GM12878 (cell line): ENCODE results near the gene F13A1. TPM values are rescaled to one million over a fixed set of nuclear protein-coding genes. Genes with fewer than 3 reads are reported as not detected.
A peak's percentile ranks its signal among the peaks of the same experiment; 100 is the strongest.

ENCODE experiments used
- ATF7 ChIP-seq: fragments of 450-650 bp; IDR thresholded peaks from 2 replicates; pipeline ENCODE4 v1.6.1; 2016; ENCODE audit warnings: low read depth, mild to moderate bottlenecking
- BCLAF1 ChIP-seq: fragments of 450-650 bp; IDR thresholded peaks from 2 replicates; pipeline ENCODE4 v1.6.1; 2017; ENCODE audit warnings: antibody characterized with exemption, mild to moderate bottlenecking, moderate library complexity
- CBX3 ChIP-seq: fragments of 200-600 bp; sonication (generic); IDR thresholded peaks from 2 replicates; pipeline ENCODE4 v1.6.1; 2016; ENCODE audit warnings: low read depth, borderline replicate concordance
- CBX5 ChIP-seq: sonication (generic); IDR thresholded peaks from 2 replicates; pipeline ENCODE4 v1.6.1; 2016; ENCODE audit warnings: low read depth, moderate library complexity, mild to moderate bottlenecking, inconsistent platforms
- CHD1 ChIP-seq: IDR thresholded peaks from 2 replicates; pipeline ENCODE4 v1.6.1; 2012; ENCODE audit warnings: low read depth, low read length, improper control_type of control experiment
- CREB1 ChIP-seq: IDR thresholded peaks from 2 replicates; pipeline ENCODE4 v1.6.1; 2012; ENCODE audit warnings: low read depth, mild to moderate bottlenecking, inconsistent platforms
- E2F8 ChIP-seq: fragments of 450-650 bp; IDR thresholded peaks from 2 replicates; pipeline ENCODE4 v1.6.1; 2018; ENCODE audit warnings: mild to moderate bottlenecking, low read depth, moderate library complexity; ENCODE audit not compliant: partially characterized antibody
- FOXK2 ChIP-seq: fragments of 450-650 bp; IDR thresholded peaks from 2 replicates; pipeline ENCODE4 v1.6.1; 2017; ENCODE audit warnings: mild to moderate bottlenecking, moderate library complexity
- FOXM1 ChIP-seq: IDR thresholded peaks from 2 replicates; pipeline ENCODE4 v1.6.1; 2012; ENCODE audit warnings: low read depth, mild to moderate bottlenecking, inconsistent platforms, low read length, moderate library complexity
- GABPA ChIP-seq: IDR thresholded peaks from 2 replicates; pipeline ENCODE4 v1.6.1; 2014; ENCODE audit warnings: antibody characterized with exemption, low read depth, mild to moderate bottlenecking, inconsistent platforms
- IRF4 ChIP-seq: IDR thresholded peaks from 2 replicates; pipeline ENCODE4 v1.6.1; 2011; ENCODE audit warnings: low read depth, low read length
- JUND ChIP-seq: IDR thresholded peaks from 2 replicates; pipeline ENCODE4 v1.6.1; 2012; ENCODE audit warnings: low read depth, mild to moderate bottlenecking, low read length, improper control_type of control experiment, moderate library complexity
- KLF5 ChIP-seq: fragments of 450-650 bp; IDR thresholded peaks from 2 replicates; pipeline ENCODE4 v1.6.1; 2014; ENCODE audit warnings: mild to moderate bottlenecking; ENCODE audit not compliant: partially characterized antibody
- MEF2B ChIP-seq: fragments of 450-650 bp; IDR thresholded peaks from 2 replicates; pipeline ENCODE4 v1.6.1; 2018; ENCODE audit warnings: mild to moderate bottlenecking, moderate library complexity; ENCODE audit not compliant: partially characterized antibody, poor library complexity, severe bottlenecking
- MTA2 ChIP-seq: fragments of 450-650 bp; IDR thresholded peaks from 2 replicates; pipeline ENCODE4 v1.6.1; 2016; ENCODE audit warnings: low read depth, mild to moderate bottlenecking, moderate library complexity
- MYC ChIP-seq: IDR thresholded peaks from 2 replicates; pipeline ENCODE4 v1.6.1; 2011; ENCODE audit warnings: mild to moderate bottlenecking, low read length, moderate library complexity, inconsistent platforms; ENCODE audit not compliant: insufficient read depth, insufficient replicate concordance, insufficient read length, severe bottlenecking
- NFIC ChIP-seq: IDR thresholded peaks from 2 replicates; pipeline ENCODE4 v1.6.1; 2012; ENCODE audit warnings: low read depth, mild to moderate bottlenecking, inconsistent platforms, low read length, moderate library complexity
- NFXL1 ChIP-seq: fragments of 450-650 bp; IDR thresholded peaks from 2 replicates; pipeline ENCODE4 v1.6.1; 2017; ENCODE audit warnings: antibody characterized with exemption, mild to moderate bottlenecking, borderline replicate concordance
- NR2C2 ChIP-seq: IDR thresholded peaks from 2 replicates; pipeline ENCODE4 v1.6.1; 2011; ENCODE audit warnings: borderline replicate concordance, low read depth; ENCODE audit not compliant: control insufficient read depth, insufficient read length
- NR2F1 ChIP-seq: fragments of 450-650 bp; conservative IDR thresholded peaks from 2 replicates; pipeline ENCODE4 v1.6.1; 2017; ENCODE audit warnings: mild to moderate bottlenecking
- POLR2AphosphoS5 ChIP-seq: IDR thresholded peaks from 2 replicates; pipeline ENCODE4 v1.6.1; 2011; ENCODE audit warnings: mild to moderate bottlenecking, low read length, inconsistent platforms
- RBBP5 ChIP-seq: fragments of 200-600 bp; sonication (generic); conservative IDR thresholded peaks from 2 replicates; pipeline ENCODE4 v1.6.1; 2016
- SIX5 ChIP-seq: IDR thresholded peaks from 2 replicates; pipeline ENCODE4 v1.6.1; 2011; ENCODE audit warnings: mild to moderate bottlenecking, low read depth, low read length, moderate library complexity; ENCODE audit not compliant: severe bottlenecking
- SRF ChIP-seq, 2 experiments: IDR thresholded peaks; 2 replicates each; pipeline ENCODE4 v1.6.1; 2011; ENCODE audit warnings: low read depth in 2 of 2, low read length in 2 of 2, mild to moderate bottlenecking in 1 of 2, moderate library complexity in 1 of 2
- TARDBP ChIP-seq: IDR thresholded peaks from 2 replicates; pipeline ENCODE4 v1.6.1; 2016; ENCODE audit warnings: borderline replicate concordance
- ZBED1 ChIP-seq: IDR thresholded peaks from 2 replicates; pipeline ENCODE4 v1.6.1; 2016; ENCODE audit warnings: borderline replicate concordance
- ZNF207 ChIP-seq: fragments of 450-650 bp; IDR thresholded peaks from 2 replicates; pipeline ENCODE4 v1.6.1; 2014; ENCODE audit warnings: antibody characterized with exemption, mild to moderate bottlenecking, borderline replicate concordance
- ZNF274 ChIP-seq: IDR thresholded peaks from one replicate; pipeline ENCODE4 v1.8.0; 2011; ENCODE audit not compliant: insufficient read length, insufficient read depth
- ZSCAN29 ChIP-seq: fragments of 450-650 bp; IDR thresholded peaks from 2 replicates; pipeline ENCODE4 v1.6.1; 2017; ENCODE audit warnings: mild to moderate bottlenecking, moderate library complexity
- polyA plus RNA-seq, 11 experiments: library from polyadenylated mRNA; depleted of rRNA in 4 of 11; unstranded in 6 of 11; stranded (reverse) in 5 of 11; fragments of >200 nt; fragmentation: Nextera tagmentation in 4 of 11; fragmentation: Illumina TruSeq in 1 of 11; extraction: Ambion mirVana in 4 of 11; extraction: Trizol in 1 of 11; gene quantifications; 1 replicate in 1 of 11; 2 replicates in 10 of 11; pipeline versions ENCODE4 v1.2.1 to v1.2.3, GENCODE V29; 2011 to 2016; ENCODE audit warnings: inconsistent platforms in 2 of 11, missing spikeins in 2 of 11, low read depth in 1 of 11
- total RNA-seq, 4 experiments: library from RNA; depleted of rRNA in 3 of 4; stranded (reverse); fragments of >200 nt in 3 of 4; fragmentation: Illumina TruSeq in 1 of 4; extraction: Trizol in 1 of 4; gene quantifications; 2 replicates each; pipeline versions ENCODE4 v1.2.1 to v1.2.3, GENCODE V29; 2013 to 2021

The F13A1 gene
- total and polyA plus RNA-seq, 10 of the 15 experiments (the other 5 are each of a cell fraction or from before 2014, with no cell fraction given): 0.48 to 1.8 (median 1.0) TPM

DNA sequence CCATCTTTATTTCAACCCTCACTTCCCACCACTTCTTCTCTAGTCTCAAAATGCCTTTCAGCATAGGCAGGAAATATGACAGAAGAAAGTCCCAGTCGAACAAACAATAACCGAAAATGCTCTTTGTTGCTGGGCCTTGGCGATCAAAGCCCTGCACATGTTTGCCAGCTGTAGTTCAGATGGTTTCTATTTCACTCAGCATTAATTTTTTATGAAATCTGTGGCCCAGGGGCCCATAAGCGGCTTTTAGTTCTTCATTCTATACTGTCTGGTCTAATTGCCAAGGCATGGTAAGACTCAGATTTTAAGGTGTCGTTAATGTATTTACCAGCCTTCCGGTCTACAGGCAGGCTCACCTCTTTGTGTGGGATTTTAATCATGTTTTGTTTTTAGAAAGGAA lies 10.9 kb upstream of the F13A1 start (continued):
- TF ChIP-seq CREB1 (peak; percentile 48; the same call in 1 of the 2 replicates), CBX5 (peak; percentile 84), IRF4 (peak; percentile 96), MTA2 (peak; percentile 96), E2F8 (no peak), ZNF274 (no peak), JUND (peak; percentile 88), NR2C2 (no peak), FOXM1 (peak; percentile 94), ZNF207 (0 out of 2 replicates have a peak, but pooled peaks have one; percentile 8), RBBP5 (no peak), NFXL1 (no peak), TARDBP (peak; percentile 67; the same call in 1 of the 2 replicates), KLF5 (no peak), SRF (IDR thresholded peaks at IDR 0.05; ENCODE audit: low read depth in 2 of 2, low read length in 2 of 2) (0 out of 4 replicates have a peak, but pooled peaks of 1 of the 2 experiments have one; percentile 60), MYC (no peak), SIX5 (no peak), BCLAF1 (no peak), ZBED1 (peak; percentile 86; the same call in 1 of the 2 replicates), NR2F1 (peak; percentile 90), MEF2B (peak; percentile 90), GABPA (0 out of 2 replicates have a peak, but pooled peaks have one; percentile 56), CHD1 (no peak), ATF7 (peak; percentile 75), CBX3 (no peak), NFIC (peak; percentile 92), ZSCAN29 (no peak), POLR2AphosphoS5 (peak; percentile 54; the same call in 1 of the 2 replicates), FOXK2 (no peak)
